HG03280 (cell line): ENCODE data around the gene NUMA1.

Experiments
- ATAC-seq: cut with Tn5 transposase; IDR thresholded peaks from one replicate; pipeline ENCODE4 v1.9.1; 2021; ENCODE audit warnings: mild to moderate bottlenecking, moderate library complexity; ENCODE audit not compliant: unreplicated experiment

The NUMA1 gene, protein sequence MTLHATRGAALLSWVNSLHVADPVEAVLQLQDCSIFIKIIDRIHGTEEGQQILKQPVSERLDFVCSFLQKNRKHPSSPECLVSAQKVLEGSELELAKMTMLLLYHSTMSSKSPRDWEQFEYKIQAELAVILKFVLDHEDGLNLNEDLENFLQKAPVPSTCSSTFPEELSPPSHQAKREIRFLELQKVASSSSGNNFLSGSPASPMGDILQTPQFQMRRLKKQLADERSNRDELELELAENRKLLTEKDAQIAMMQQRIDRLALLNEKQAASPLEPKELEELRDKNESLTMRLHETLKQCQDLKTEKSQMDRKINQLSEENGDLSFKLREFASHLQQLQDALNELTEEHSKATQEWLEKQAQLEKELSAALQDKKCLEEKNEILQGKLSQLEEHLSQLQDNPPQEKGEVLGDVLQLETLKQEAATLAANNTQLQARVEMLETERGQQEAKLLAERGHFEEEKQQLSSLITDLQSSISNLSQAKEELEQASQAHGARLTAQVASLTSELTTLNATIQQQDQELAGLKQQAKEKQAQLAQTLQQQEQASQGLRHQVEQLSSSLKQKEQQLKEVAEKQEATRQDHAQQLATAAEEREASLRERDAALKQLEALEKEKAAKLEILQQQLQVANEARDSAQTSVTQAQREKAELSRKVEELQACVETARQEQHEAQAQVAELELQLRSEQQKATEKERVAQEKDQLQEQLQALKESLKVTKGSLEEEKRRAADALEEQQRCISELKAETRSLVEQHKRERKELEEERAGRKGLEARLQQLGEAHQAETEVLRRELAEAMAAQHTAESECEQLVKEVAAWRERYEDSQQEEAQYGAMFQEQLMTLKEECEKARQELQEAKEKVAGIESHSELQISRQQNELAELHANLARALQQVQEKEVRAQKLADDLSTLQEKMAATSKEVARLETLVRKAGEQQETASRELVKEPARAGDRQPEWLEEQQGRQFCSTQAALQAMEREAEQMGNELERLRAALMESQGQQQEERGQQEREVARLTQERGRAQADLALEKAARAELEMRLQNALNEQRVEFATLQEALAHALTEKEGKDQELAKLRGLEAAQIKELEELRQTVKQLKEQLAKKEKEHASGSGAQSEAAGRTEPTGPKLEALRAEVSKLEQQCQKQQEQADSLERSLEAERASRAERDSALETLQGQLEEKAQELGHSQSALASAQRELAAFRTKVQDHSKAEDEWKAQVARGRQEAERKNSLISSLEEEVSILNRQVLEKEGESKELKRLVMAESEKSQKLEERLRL (N-terminal part only)

DNA sequence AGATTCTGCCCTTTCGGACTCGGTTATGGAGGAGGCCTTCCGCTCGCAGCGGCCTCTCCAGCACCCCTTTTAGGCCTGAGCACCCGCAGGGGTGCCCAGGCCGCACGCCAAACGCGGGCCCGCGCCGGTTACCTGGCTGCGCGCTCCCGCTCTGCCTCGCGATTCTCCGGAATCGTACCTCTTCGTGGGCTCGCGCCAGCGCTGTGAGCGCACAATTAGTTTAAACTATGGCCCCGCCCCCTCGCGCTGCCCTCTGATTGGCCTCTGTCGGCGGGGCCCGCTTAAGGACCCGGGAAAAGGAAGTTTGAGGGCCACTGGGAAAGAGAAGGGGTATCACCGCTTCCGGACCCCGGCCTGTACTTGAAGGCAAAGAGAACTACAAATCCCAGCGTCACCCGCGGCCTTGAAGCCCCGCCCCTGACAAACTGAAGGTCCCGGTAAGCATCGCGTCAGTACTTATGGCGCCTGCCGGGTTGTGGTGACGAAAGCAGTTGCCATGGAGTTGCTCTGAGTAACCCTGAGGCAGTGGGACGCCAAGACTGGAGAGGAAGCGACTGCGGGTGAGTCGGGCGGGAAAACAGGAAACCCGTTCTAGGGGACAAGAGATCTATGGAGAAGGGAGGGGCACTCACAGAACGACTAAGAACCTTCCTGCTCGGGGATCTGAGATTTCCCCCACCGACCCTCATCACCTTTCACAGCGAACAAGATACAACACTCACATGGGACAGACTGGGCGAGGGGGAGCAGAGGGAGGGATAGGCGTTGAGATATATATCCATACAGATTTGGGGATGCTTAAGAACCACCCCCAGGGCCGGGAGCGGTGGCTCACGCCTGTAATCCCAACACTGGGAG lies at the start of gene NUMA1, which contains the start of gene LRRC51:
Gene NUMA1, minus strand, starts transcription at position 217 of the 858 bp plus-strand sequence. CDS start 44,599 bp downstream, outside the sequence.
Gene LRRC51, plus strand, starts transcription at position 525 of the 858 bp plus-strand sequence. CDS start 8,234 bp downstream, outside the sequence.
- ATAC-seq, result peak; percentile 95

DNA sequence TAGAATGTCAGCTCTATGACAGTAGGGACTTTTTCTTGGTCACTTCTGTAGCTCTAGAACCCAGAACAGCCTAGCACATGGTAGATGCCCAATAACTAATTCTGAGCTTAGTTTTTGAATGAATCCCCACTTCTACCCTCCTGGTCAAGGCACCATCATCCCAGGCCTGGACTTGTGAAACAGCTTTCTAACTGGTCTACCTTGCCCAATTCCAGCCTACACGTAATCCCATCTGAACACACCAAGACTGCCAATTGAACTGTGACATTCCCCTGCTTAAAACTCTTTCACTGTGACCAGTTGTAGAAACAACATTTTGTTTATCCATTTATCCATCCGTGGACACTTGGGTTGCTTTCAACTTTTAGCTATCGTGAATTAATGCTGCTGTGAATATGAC lies 49.0 kb upstream of the NUMA1 start:
- ATAC-seq, result no peak

DNA sequence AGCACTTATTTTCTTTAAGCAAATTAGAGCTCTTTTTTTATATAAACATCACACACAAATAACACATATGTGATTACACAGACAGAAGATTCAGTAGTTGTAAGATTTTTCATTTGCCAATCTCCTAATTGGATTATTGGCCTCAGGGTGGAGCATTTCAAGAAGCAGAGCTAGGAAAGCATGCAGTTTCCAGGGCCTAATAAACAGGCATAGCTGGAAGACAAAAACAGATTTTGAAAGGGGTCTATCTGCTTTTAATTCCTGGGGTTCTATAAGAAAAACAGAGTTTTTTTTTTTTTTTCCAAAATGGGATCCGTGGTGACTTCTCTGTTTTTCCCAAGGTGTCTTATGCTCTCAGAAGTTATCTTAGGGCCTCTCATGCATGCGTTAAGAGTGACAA lies 47.6 kb upstream of the NUMA1 start:
- no peak for ATAC-seq

DNA sequence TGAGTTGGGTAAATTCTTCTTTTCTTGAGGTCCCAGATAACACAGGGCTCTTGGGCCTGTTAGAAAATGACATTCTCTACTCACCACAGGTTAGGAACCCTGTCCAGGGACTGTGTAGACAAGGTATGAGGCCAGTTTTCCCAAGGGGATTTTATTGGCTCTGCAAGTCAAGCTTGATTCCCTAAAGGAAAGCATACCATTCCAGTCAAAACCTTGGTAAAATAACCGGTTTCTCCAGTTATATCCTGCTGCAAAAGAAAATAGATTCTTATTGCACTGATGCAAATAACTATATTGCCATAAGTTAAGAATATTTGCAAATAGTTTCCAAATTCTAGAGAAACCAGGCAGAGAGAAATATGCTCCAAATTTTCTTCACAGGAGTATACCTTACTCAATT lies 45.6 kb upstream of the NUMA1 start:
- no peak for ATAC-seq

DNA sequence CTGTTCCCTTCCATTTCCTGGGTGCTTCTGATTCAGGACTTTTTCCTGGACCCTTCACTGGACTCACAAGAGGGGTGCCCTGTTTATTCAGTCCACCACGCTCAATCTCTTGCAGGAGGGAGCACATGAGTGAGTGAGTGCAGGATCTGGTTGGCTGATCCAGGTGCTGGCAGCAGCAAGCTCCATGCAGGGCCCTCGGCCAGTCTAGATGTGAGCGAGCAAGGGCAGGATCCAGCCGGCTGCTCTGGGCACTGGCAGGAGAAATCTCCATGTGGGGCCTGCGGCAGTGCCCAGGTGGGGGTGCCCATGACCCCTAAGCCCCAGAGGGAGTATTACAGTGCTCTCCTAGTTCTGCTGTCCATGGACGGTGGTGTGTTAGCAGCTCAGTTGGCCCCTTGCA lies 43.7 kb upstream of the NUMA1 start:
- ATAC-seq, result no peak

DNA sequence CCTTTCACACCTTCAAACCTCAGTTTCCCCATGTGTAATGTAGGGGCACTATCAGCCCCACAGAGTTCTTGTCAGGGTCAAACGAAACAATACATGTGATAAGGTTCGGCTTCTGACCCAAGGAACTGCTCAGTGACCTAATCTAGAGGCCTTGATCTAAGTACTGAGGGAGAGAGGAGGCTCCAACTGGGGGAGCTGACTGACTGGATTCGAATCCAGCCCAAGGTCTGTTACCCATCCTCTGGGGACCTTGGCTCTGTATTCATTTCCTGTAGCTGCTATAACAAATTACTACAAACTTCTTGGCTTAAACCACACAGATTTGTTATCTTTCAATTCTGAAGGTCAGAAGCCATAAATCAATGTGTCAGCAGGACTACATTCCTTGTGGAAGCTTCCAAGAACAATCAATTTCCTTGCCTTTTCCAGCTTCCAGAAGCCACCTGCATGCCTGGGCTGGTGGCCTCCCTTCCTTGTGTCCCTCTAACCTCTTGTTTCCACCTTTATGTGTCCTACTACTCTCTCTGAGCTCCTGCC lies 42.8 kb upstream of the NUMA1 start:
- no peak for ATAC-seq

DNA sequence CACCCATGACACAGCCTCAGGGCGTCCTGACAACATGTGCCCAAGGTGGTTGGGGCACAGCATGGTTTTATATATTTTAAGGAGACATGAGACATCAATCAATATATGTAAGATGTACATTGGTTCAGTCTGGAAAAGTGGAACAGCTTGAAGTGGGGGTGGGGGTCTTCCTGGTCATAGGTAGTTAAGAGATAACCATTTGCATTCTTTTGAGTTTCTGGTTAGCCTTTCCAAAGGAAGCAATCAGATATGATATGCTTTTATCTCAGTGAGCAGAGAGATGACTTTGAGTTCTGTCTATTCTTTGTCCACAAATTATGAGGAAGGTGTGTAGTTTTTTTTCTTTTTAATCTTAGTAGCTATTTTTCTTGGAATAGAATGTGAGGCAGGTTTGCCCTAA lies 42.3 kb upstream of the NUMA1 start:
- ATAC-seq, result no peak

DNA sequence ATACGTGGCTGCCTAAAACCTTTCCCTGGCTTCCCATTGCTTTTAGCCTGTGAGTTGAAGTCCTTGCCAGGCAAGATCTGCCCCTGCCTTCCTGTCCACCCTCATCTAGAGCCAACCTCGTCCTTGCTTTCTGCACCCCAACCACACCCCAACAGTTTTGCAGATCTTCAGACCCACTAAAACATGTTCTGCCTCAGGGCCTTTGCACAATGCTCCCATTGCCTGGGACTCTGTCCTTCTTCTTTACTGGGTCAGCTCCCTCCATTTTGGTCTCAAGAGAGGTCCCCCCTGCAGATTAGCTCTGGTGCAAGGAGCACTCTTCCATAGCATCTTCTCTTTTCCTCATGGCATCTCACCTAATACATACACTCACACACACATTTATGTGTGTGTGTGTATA lies 40.6 kb upstream of the NUMA1 start:
- no peak for ATAC-seq

DNA sequence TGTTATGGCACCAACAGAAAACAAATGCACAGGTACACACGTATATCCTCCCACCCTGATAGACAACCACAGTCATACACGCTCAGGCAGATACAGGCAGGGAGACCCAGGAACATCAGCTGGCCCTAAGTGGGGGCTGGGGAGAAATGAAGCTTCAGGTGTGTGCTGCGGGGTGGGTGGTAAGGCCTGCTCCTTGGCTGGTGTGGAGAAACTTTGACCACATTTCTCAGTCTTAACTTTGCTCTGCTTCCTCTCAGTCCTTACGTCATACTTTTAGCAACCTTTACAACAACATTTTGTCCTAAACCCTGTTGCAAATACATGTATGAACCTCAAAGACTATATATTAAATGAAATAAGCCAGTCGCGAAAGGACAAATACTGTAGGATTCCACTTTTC lies 38.9 kb upstream of the NUMA1 start:
- no peak for ATAC-seq

DNA sequence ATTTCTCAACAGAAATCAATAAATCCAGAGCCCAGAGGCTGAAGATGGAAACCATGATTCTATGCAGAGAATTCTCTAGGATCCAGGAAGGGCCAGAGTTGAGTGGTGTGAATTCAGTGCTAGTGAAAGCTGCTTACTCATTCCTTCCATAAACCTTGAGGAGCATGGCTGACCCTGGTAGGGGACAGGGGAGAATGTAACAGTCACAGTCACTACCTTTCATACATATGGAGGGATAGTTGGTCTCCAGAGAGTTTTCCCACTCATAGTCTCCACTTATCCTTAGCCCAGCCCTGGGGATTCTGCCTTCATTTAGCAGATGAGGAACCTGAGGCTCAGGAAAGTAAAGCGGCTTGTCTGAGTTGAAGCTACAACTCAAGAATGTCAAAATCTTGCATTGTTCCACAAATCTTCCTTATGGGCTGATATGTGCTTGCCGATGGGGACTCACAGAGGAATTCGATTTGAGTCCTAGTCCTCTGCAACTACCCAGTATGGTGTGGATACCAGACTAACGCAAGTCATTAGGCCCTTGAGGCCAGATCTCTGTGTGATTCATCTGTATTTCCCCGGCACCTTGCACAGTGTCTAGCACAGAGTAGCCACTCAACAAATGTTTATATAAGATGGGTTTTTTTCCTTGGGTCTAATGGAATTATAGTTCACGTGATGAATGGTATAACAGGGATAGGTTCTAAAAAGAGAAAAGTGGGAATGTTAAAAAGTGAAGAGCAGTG lies 35.8 kb upstream of the NUMA1 start:
- no peak for ATAC-seq

DNA sequence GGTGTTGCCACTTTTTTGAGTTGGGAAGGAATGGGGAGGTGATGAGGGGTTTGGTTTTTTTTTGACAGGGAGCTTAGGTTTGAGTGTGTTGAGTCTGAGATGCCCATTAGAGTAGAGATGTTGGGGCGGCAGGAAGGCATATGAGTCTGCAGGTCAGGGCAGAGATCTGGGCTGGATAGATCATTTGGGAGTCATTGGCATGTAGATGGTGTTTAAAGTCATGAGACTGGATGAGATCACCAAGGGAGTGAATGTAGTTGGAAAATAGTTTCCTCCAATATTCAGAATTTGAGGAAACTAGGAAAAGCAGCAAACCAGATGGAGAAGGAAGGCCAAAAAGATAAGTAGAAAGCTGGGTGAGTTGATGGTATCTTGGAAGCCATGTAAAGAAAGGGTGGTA lies 34.2 kb upstream of the NUMA1 start:
- ATAC-seq, result no peak

DNA sequence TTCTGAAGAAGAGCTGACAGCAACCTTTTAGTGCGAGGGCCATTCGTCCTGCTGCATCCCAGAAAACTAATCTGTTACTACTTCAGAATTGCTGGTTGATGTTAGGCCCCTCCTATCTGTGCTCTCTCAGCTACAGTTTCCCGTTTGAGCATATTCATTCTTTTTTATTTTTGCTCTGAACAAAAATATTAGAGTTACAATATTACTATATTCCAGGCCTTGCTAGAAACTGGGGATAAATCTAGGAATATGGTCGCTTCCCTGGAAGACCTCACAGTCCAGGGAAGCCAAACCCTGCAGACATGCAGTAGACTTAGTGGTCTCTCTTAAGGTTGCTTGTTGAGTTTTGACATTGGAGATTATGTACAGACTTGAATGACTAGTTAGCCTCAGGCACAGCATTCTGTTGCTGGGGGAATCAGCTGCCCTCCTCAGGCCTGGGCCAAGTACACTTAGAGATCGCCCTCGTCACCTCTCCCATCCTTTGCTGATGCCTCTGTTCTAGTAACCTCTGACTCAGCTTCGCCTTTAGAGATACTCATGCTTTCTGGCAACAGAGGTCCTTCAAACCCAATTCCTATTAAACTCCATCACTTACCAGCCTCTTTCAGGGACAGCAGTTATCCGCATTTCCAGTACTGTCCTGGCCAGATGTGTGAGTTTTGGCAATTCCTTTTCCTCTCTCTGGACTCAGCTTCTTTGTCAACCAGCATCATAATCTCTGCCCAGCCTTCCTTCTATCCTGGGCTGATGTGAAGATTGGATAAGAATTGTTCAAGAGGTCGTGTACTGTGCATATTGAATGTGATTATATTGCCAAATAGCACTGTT lies 32.9 kb upstream of the NUMA1 start:
- no peak for ATAC-seq

DNA sequence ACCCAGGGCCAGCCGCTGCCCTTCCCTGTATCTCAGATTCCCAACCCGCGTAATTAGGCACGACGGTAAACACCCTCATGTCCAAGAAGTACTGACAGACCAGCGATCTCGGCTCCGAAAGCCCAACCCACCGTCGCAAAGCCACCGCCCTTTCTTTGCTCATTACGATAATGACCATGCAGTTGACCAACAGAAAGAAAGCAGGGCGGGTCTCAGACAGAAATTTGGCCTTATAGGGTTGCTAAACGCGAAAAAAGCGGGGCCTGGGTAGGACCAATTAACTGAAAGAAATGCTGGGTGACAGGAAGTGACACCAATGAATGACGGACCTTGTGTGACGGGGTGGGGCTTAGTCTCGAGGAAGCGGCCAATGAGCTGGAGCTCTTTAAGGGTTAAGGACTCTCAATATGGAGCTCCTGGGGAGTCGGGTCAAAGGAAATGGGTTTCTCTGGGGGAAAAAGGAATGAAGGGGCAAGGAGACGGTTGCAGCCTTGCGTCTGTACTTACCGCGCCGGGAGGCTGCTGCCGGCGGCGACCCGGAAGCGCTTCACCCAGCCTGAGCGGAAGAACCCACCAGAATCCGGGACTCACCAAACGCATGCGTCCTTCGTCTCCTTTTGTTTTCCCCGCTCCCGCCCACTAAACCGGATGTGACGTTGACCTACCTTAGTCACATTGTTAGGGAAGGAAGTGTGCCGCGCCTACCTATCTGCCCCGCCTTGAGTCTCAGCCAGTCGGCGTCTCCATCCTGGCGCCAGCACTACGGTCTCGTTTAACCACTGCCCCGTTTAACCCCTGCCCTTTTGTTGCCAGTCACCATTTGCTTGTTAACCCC lies 32.0 kb upstream of the NUMA1 start, which contains the start of gene ANAPC15:
Gene ANAPC15, minus strand, starts transcription at position 553 of the 835 bp plus-strand sequence. CDS start 1,419 bp downstream, outside the sequence.
- peak; percentile 89 for ATAC-seq

DNA sequence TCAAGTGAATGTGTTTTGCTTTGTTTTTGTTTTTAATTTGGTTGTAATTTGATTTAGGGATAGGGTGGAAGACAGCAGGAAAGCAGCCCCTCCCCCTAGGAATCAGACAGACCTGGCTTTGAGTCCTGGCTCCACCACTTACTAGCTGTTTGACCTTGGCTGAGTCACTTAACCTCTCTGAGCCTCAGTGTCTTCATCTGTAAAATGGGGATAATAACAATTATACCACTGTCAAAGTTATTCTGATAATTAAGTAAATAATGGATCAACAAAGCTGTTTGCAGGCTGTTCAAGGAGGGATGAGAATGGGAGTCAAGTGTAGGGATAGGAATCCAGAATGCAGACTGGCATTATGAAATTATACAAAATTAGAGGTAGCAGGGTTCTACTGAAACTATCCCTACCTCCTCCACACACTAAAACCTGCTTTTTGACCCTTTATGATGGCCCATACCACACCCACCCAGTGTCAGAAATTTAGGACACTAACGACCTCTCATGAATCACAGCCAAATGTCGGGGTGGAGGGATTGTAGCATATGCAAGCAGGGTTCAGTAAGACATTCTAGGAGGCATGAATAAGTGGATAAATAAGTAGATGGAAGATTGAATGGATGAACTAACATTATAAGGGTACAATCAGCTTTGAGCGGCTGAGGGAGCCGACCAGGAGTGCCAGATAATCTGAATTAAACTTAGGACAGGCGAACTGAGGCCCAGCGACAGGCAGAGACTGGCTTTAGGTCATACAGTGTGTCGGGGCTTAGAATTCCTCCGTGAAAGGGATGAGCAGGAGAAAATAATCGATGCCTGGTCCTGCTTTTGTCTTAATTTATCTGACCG lies 31.2 kb upstream of the NUMA1 start:
- no peak for ATAC-seq

DNA sequence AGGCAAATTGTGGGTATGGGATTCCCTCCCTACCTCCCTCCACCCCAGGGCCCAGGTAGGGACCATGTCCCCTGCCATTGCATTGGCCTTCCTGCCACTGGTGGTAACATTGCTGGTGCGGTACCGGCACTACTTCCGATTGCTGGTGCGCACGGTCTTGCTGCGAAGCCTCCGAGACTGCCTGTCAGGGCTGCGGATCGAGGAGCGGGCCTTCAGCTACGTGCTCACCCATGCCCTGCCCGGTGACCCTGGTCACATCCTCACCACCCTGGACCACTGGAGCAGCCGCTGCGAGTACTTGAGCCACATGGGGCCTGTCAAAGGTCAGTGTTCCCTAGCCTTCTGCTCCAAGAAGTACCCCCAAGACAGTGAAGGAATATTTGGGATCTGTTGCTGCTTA lies 25.5 kb upstream of the NUMA1 start, which contains the start of gene TOMT:
Gene TOMT, plus strand, starts transcription at position 37 of the 400 bp plus-strand sequence. Its CDS starts 28 bp downstream, at position 65.
- no peak for ATAC-seq

DNA sequence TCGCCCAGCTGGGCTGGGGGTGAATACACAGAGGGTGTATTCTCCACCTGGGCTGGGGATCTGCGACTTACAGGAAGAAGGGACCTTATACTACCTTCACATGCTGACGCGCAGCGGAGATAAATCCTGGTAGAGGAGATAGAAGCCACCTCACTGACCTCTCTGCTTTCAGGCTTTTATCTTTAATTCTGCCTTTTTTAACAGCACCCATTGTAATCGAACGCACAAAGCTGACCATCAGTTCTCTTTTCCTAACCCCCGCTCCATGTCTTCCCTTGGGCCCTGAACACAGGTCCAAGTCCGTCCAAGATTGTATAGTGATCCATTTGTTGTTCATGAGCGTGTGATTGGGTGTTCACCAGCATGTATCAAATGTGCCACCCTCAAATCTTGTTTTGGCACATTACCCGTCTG lies 23.4 kb upstream of the NUMA1 start:
- no peak for ATAC-seq
